SW480 (cell line): ENCODE results near the gene CCNY.

ENCODE experiments used
- DNase-seq: peaks from one replicate; pipeline ENCODE4 v3.0.0-alpha.2; 2016; ENCODE audit warnings: low spot score

CCNY gene

DNA sequence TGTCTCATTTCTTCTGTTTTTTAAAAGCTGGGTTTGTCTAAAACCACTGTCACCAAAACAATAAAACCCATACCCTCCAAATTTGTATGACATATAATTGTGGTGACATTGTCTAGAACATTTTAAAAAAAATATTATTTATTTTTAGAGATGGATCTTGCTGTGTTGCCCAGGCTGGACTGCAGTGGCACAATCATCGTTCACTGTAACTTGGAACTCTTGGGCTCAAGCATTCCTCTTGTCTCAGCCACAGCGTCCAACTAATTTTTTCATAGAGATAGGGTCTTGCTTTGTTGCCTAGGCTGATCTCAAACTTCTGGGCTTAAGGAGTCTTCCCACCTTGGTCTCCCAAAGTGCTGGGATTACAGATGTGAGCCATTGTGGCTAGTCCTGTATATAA, 116.5 kb downstream of the CCNY start:
- DNase-seq, result no peak

DNA sequence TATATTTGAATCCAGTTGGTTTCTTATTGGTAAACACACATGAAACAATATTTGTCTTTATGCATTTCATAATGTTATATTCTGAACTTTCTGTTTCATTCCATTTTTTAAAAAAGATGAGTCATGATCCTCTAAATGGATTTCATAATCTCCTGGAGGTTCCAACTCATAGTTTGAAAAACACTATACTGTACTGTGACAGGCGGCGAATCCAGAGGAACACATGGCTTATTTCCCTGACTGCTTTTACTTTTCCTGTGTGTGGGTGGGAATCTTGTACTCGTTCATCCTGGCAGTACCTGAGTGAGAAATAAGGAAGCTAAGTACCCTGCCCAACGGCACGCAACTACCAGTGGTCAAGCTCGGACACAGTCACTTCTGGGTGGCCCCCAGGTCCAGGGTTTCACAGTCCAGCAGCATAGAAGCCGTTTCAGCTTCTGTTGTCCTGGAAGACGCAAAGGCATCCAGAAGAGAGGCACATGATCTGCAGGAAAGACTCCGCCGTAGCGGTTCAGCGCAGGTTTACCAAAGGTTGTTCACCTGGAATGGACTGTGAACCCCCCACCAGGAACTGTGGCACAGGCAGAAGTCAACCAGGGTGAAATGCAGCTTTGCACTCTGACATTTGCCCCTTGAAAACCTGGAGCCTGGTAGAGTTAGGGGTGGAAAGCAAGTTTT, 117.7 kb downstream of the CCNY start:
- DNase-seq, result no peak

DNA sequence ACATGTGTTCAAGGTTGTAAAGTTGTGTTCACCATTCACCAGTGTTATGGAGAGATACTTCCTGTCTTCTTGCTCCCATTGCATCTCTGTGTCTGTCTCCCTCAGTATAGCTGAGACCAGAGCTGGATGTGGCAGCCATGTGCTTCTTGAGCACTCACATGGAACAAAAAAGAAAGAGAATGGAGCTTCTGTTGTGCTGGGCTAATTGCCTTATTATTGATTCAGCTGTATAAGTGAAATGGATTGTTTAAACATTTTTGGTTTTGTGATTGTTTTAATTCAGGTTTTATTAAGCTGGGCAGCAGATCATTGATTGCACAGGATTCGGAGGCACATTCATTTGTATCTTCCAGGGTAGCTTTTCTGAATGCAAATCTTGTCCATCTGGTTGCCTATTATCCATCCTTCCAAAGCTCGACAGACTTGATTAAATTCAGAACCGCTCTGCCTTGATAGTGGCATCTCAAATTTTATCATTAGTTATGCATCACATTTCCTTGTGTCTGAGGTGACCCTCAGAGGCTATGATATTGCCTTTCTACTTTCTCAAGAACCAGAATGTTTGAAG, 119.9 kb downstream of the CCNY start:
- no peak for DNase-seq

DNA sequence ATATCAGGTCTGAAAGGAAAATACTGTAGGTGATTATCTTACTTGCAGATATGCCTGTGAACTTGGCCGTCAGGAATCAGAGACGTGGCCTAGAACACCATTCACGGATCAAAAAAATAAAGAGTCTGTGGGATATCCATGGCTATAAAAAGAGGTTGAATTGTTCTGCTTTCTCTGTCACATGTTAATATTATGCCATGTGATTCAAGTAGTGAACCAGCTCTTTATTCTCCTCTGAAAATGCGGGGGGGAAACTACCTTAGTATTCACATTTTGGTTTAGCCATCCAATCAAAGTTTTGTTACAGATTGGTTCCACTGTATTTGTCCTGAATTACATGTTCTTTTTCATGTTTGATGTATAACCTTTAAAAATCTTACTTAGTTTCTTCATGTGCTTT, 120.5 kb downstream of the CCNY start:
- DNase-seq, result no peak

DNA sequence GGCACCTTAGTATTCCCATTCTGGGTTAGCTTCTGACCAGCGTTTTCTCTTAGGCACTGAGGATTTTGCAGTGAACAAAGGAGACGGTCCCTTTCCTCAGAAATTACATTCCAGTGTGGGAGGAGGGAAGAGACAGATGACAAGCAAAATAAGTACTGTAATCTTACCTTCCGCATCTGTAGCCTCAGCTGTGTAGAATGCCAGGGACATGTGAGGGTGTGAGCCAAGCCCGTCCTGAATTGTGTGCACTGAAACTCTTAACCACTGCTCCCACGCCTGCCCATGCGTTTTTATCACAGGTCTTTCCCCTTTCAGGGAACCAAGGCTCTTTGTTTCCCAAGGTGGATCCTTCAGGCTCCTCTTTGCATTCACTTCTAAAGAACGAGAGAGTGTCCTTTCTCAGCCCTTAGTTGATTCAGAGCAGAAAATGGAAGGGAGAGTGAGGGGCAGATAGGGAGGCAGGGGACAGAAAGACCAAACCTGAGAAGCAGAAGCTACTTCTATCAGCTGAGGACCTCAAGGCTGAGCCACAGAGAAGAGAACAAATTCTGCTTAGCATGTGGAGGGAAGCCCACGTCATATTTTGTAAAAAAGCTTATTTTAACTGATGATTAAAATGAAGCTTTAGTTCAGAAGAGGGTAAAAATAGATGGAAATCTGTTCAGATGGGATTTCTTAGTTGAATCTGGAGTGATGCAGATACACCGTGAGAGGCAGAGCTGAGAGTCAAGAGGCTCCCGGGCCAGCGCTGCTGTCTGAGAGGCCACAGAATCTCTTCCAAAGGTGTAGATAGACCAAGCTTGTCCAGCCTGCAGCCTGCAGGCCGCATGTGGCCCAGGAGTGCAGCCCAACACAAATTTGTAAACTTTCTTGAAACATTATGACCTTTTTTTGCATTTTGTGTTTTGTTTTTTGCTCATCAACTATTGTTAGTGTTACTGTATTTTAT, 122.5 kb downstream of the CCNY start:
- no peak for DNase-seq

DNA sequence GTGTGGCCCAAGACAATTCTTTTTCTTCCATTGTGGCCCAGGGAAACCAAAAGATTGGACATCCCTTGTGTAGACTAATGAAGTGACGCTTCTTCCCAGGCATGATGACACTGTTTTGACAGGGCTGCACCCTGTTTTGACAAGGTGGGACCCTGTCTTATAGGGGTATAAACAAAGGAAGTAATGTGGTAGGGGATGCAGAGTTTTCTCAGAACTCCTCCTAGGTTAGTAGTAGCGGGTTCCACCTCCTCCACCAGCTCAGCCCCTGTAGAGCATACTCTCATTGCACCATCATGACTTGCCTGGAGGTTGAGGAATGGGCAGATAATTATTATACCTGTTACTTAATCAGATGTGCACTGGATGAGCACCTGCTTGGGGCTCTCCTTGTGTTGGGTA, 123.1 kb downstream of the CCNY start:
- DNase-seq, result no peak

DNA sequence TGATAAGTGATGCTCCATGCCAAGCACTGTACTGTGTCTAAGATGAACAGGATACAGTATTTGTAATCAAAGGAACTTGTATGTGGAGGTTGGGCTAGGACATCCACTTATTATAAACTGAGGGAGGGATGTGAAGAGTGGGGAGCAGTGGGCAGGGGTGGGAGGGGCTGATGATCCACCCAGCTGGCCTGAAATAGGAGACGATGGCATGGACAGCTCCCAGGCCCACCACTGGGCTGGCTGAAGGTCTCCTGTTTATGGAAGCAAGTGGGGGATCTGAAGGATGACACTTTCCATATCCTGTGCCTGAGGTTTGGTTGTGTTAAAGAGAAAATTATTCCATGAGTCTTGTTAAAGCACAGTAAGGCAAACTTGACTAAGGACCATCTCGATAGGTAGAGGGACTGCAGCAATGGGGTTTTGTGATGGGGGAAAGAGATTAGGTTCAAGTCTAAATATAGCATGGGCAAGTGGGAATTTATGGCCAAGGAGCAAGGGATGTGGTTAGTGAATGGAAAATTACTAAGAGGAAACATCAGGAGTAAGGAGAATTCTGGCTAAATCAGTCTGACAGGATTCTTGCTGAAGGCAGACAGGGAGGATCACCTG, 124.6 kb downstream of the CCNY start:
- DNase-seq, result no peak

DNA sequence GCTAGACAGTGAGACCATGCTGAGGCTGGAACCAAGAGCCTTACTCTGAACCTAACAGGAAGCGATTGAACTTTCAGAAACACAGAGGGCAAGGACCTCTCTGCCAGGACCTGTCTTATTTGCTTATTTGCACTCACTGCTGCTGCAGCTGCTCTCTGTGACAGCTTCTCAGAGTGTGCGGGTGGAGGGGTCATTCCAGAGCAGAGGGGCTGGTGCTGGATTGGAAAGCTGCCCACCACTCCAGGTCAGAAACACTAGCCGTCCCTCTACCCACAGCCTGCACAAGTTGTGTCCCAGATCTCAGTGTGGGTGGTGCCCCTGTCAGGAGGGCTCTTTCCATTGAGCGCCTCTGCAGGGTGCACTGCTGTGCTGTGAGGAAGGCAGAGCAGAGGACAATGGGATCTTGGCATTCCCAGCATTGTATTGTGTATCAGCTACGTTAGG, 126.2 kb downstream of the CCNY start:
- DNase-seq, result no peak

DNA sequence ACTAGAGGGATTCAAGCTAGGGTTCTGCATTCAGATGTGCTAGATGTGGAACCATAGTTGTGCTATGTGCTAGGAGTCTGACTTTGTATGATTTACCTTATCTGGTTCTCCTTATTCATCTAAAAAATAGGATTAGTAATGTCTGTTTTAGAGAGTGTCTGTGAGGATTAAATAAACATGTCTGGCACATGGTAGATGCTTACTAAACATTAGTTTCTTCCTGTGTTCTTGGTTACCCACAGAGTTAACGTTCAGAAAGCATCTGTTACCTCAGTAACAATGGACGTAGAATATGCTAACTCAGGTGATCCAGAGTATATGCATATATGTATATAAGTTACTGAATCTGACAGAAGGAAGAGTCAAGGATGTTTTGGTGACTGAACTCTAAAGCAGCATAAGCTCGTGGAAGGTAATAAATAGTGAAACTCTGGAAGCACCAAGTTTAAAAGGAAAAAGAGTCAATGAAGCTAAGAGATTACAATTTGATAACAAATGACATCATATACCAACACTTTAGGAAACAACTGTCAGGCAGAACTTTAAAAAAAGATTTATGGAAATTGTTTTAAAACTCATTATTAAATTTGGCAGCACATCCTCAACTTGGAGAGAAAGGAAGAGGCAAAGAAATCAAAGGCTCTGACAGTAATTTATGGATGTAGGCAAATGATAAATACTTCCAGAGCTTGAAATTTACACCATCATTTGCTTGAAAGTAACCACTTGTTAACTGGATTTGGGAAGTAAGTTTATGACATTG, 127.0 kb downstream of the CCNY start:
- no peak for DNase-seq

DNA sequence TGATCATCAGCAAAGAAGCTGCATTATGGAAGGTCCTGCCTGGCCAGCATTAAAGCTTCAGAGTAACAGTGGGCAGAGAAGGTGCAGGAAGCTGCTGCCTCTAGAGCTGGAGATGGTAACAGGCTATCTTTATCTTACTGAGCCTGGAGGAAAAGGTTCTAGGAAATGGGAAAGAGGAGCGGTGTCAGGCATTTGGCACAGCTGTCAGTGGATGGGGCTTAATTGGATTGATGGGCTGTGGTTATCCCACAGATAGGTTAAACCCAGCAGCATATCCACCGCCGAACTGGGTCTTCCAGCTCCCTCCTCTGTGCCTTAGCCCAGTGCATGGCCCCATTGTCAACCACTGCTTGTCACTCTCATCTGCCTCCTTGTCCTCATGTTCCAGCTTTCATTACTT, 127.6 kb downstream of the CCNY start:
- DNase-seq, result no peak

DNA sequence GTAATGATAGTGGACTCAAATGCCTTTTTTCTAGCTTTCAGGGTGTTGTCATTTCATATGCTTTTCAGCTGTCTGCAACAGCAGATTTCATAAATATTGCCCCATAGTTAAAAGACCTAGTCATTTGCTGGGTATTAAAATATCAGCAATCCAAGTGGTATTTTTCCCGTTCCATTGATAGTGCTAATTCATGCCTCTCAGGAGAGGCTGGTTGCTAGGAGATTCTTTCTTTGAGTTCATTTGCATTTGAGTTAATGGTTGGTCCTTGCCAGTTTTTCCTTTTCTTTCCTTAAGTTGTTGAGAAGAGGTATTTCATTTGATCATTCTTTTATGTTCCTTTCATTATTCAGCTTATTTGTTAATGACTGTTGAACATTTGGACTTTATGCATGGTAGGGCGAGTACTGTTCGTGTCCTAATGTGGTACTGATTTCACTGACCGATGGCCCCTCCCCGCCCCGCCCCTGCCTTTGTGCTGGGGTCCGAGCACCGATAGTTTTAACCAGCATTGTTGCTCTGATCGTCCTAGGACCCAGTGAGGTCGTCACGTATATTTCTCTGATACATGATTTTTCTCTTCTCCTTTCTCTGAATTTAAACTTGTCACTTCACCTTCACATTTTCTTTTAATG, 128.6 kb downstream of the CCNY start:
- no peak for DNase-seq

DNA sequence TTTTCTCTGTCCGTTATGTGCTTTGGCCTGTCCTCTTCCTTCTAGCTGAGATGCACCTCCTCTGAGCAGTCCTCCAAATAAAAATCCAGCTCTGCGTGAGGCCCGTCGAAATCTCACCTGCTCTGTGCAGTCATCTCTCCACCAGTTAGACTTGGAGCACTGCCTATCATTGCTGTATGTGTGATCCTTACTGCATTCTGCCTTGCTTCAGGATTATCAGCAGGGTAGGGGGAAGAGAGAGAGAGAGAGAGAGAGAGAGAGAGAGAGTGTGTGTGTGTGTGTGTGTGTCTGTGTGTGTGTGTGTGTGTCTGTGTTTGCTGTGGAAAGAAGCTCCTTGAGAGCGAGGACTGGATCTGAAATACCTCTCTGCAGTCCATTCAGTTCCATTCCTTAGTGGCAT, 129.4 kb downstream of the CCNY start:
- no peak for DNase-seq

DNA sequence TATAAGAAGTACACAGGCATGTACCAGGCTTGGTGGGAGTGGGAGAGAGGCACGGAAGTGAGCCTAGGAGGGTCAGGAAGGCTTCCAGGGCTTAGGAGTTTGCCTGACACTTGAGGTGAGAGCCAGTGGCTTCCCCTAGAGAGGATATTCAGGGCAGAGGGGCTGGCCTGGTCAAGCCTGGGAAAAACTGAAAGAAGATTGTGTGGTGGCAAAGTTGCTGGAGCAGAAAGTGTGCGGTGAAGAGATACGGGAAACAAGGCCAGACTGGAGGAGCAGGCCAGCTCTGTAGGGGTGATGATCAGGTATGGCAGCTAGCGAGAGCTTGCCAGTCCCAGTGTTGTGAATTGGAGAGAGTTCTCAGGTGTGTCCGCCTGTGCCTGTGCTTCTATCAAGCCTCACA, 129.9 kb downstream of the CCNY start:
- DNase-seq, result no peak

DNA sequence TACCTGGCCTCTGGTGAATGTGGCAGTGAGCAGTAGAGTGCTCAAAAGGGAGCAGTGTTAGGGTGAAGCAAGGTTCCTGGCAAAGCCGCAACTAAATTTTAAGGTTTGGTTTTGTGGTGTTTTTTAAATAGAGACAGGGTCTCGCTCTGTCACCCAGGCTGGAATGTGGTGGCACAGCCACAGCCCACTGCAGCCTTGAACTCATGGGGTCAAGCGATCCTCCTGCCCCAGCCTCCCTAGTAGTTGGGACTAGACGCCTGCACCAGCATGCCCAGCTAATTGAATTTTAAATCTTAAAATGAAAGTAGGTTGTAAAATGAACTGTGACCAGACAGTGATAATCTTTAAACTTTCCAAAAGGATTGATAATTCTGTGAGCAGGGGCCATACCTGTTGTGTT, 130.4 kb downstream of the CCNY start:
- DNase-seq, result no peak

DNA sequence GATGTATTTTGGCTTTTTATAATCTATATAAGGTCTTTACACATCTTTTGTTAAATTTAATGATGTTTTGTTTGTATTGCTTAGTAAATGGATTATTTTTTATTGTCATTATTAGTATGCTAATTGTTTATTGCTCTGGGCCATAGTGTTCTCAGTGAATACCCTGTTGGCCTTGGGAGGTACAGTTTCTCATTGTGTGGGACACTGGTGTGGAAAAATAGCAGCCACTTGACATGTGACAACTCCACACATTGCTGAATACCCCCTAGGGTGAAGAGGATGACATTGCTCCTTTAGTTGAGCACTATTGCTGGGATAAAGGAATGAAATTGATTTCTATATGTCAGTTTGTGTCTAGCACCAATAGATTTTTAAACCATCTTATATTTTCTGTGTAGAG, 130.9 kb downstream of the CCNY start:
- no peak for DNase-seq

DNA sequence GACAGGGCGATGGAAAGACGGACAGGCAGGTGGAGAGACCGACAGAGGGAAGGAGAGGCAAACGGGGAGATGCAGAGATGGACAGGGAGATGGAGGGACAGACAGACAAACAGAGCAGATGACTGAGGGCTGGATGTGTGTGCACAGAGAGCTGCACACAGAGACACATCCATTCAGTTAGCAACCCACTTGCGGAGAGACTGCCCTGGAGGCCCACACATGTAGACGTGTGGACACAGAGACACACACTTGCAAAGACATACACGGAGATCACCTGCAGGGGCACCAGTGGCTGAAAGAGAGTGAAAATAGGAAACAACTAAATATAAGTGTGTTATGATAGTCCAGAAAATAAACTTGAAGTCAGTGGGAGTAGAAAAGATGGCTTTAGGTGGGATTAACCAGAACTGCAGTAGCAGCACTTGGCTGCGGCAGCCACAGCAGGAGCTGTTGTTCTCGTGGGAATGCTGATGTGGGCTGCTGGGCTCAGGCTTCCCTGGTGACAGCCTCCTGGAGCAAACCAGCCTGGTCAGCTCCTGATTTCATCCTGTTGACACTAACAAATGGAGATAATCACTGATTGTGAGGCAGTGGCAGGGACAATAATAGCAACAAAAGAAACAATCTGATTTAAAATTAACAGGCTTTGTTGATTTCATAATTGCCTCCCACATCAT, 134.1 kb downstream of the CCNY start:
- DNase-seq, result no peak

DNA sequence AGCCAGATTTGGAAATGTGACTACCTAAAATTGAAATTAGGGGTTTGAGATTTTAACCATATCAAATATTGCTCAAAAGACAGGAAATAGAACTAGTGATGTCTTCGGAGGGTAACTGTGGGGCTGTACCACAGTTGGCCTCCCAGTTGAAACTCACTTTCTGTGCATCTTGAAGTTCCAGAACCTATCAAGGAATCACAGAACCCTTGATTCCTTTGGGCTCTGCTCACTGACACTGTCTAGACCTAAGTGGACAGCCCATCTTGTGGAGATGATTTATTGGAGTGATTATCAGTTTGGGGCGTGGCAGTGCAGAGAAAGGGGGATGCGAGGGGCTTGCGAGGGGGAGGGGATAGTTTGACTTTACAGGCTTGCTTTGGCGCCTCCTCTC, 134.6 kb downstream of the CCNY start:
- no peak for DNase-seq

DNA sequence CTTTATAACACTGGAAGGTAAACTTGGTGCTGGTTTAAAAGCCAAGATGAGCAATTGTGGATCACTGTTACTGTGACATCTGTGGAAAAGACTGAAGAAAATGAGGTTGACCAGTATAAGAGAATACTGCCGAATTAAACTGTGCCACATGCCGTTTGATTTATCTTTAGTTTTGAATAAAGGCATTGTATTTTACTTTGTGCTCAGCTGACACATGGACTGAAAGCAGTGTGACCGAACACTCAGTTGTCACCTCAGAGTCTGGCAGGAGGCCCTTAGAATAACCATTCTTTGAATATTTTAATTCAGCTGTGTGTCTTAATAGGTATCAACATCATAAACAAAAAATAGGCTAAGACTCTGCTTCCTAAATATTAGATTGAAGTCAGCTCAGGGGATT, 135.1 kb downstream of the CCNY start:
- no peak for DNase-seq

DNA sequence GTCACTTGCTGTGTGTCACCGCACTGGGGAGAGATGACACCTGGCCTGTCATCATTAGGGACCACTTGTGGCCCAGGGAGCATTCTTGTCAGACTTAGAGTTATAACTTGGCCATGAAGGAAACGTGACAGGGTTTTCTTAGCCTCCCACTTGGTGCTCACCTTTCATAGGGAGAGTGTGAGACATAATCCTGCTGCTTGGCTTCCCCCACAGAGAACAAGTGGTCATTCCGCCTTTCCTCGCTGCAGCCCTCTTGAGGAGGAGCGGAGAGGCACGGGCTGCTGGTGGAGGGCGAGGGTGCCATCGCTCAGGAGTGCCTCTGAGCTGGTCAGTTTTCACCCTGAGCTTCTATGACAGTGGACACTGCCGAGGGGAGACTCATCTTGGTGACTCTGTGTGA, 143.8 kb downstream of the CCNY start:
- no peak for DNase-seq

DNA sequence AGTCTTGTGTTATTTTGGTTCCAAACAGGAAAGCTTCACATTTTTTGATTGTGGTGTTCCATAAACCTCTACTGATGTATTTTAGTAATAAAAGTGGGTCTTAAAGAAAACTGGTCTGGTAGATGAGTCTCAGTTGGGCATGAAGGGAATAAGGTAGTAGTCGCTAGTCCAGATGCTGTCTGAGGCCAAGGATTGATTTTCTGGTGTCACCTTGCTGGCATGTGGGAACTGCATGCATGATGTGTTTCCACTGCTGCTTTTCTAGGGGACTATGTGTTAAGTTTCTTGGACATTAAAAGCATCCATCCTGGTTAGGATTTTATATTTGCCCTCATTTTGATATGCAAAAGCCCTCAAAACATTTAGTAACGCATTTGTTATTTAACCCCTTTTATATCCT, 145.1 kb downstream of the CCNY start:
- no peak for DNase-seq
